ENCODE results near the gene RHD. TPM values are rescaled to one million over a fixed set of nuclear protein-coding genes. Genes with fewer than 3 reads are reported as not detected.
A peak's percentile ranks its signal among the peaks of the same experiment; 100 is the strongest.
"Not testable (repeated sequence)": the region's sequence is repeated elsewhere in the genome, so short reads cannot be mapped to it uniquely, and the experiment has no call there.

The RHD gene
- total and polyA plus RNA-seq, 10 donors = 0.03 to 3.9 (median 1.6) TPM; not detected in 3

GRCh38 chr1:25336922-25337354 is 64.6 kb downstream of the RHD start:
- peaks cover 0 to 22% (median 0%) of the 10 kb centered on the region in 6 donors for H3K36me3 ChIP-seq
- 0 to 1% (median 0%) methylated on average over 14 to 26 of the region's 29 CpGs for WGBS, 5 donors
- peaks cover 19 to 59% (median 29%) of the 10 kb centered on the region in 6 donors for H3K4me1 ChIP-seq
- intact Hi-C loops (cut with DNase I; ENCODE audit: low total_unique reads); H3K9me3 ChIP-seq; H3K27me3 ChIP-seq (replicated peaks in 1 of 7): not testable (repeated sequence)
- peak overlapping the region in 7 of 8 donors; percentile 19 to 99 (median 69) for H3K27ac ChIP-seq
- H3K4me3 ChIP-seq = peak overlapping the region; percentile 52 to 98 (median 66)
- TF ChIP-seq POLR2AphosphoS5 (IDR thresholded peaks at IDR 0.05) = peak in 2 of 3 donors; percentile 35 to 51
- DNase-seq = peak; percentile 89

GRCh38 chr1:25337483-25338187 is 65.3 kb downstream of the RHD start:
- peaks cover 19 to 59% (median 31%) of the 10 kb centered on the region in 6 donors for H3K4me1 ChIP-seq
- H3K27me3 ChIP-seq (replicated peaks in 1 of 7); intact Hi-C loops (cut with DNase I; ENCODE audit: low total_unique reads); H3K9me3 ChIP-seq: not testable (repeated sequence)
- H3K4me3 ChIP-seq = peak overlapping the region; percentile 74 to 98 (median 88)
- WGBS, 5 donors = 0 to 1% (median 0%) methylated on average over 8 to 23 of the region's 39 CpGs
- H3K36me3 ChIP-seq = peaks cover 0 to 21% (median 0%) of the 10 kb centered on the region in 6 donors
- peak; percentile 86 for DNase-seq
- peak overlapping the region; percentile 92 to 99 (median 99) for H3K27ac ChIP-seq

DNA sequence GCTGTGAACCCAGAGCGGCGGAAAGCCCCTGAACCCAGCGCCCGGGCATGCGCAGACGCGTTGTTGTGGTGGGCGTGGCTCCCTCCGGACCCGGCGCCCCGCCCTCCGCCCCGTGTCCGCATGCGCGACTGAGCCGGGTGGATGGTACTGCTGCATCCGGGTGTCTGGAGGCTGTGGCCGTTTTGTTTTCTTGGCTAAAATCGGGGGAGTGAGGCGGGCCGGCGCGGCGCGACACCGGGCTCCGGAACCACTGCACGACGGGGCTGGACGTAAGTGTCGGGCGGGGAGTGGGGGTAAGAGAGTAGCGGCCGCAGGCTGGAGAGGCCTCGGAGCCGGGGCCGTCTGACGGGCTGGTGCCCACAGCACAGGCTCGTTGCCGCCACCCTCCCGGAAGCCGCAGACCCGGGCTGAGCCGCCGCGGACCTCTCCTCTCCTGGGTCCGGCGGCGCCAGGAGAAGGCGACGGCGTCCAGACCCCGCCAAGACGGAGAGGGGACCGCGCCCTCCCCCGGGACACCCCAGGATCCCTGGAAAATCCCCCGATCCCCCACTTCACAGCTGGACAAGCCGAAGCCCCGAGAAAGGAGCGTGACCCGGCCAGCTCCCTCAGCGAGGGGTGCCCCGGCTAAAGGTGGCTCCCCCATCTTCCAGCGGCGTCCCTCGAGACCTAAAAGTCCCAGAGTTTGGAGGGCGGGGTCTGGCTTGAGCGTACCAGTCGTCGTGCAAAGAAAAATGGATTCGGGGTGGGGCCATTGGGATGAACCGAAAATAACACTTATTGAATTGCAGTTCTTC is 66.1 kb downstream of the RHD start, which contains the start of gene TMEM50A:
TMEM50A (plus strand) TSS at position 147 of the 794 bp plus-strand sequence. CDS start 2,153 bp downstream, outside the sequence.
- intact Hi-C loops (cut with DNase I; ENCODE audit: low total_unique reads) = no loop called here
- 0% methylated on average over 32 to 71 of the region's 75 CpGs for WGBS, 5 donors
- peak within 1 kb of the TSS; percentile 92 to 99 (median 99) for H3K27ac ChIP-seq
- no peaks in the 10 kb centered on the region for H3K9me3 ChIP-seq
- H3K27me3 ChIP-seq (replicated peaks in 1 of 7) = no peaks in the 10 kb centered on the region
- DNase-seq = peak; percentile 95
- peaks cover 0 to 21% (median 3%) of the 10 kb centered on the region in 6 donors for H3K36me3 ChIP-seq
- H3K4me1 ChIP-seq = peaks cover 19 to 58% (median 32%) of the 10 kb centered on the region in 6 donors
- peak within 1 kb of the TSS; percentile 74 to 98 (median 88) for H3K4me3 ChIP-seq
- TF ChIP-seq POLR2AphosphoS5 (IDR thresholded peaks at IDR 0.05) (peak; percentile 97 to 98 (median 97)), POLR2A (IDR thresholded peaks at IDR 0.05) (peak; percentile 16 to 71 (median 67)), CTCF (IDR thresholded peaks at IDR 0.05 in 8 of 11, conservative IDR thresholded peaks at IDR 0.05 in 3 of 11) (peak in 1 of 11 experiments; percentile 18)

DNA sequence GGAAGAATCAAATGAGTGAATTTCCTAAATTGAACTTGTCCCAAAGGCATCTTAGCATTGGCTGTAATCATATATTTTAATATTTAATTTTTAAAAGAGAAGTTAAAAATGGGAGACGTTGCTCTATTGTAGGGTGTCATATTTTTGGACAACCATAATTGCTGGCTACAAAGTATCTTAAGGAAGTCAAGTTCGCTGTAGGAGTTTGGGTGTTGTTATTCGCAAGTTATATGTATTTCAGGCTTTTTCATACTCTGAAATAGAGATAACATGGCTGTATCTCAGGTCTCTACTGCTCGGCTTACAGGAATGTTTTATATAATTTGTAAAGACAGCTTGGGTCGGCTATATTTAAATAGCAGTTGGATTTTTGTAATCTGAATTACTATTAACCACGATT is 66.7 kb downstream of the RHD start:
- no peak for TF ChIP-seq CTCF (IDR thresholded peaks at IDR 0.05 in 8 of 11, conservative IDR thresholded peaks at IDR 0.05 in 3 of 11)
- TF ChIP-seq POLR2AphosphoS5 (IDR thresholded peaks at IDR 0.05) = no peak
- TF ChIP-seq POLR2A (IDR thresholded peaks at IDR 0.05) = no peak
- Histone ChIP-seq H3K4me3 (peak overlapping the region; percentile 74 to 98 (median 88)), H3K36me3 (peaks cover 0 to 24% (median 6%) of the 10 kb centered on the region in 6 donors), H3K27me3 (replicated peaks in 1 of 7) (no peaks in the 10 kb centered on the region), H3K27ac (peak overlapping the region; percentile 92 to 99 (median 99)), H3K9me3 (no peaks in the 10 kb centered on the region), H3K4me1 (peaks cover 19 to 63% (median 34%) of the 10 kb centered on the region in 6 donors)
- WGBS, 5 donors = 0 to 2% (median 1%) methylated on average over 6 of the region's 6 CpGs
- no peak for DNase-seq
- intact Hi-C loops (cut with DNase I; ENCODE audit: low total_unique reads) = no loop called here

Measured in spleen (tissue), 11 donors.